GM12892 (cell line): ENCODE measurements around the gene APOL2.

Source experiments
- POLR2A ChIP-seq: IDR thresholded peaks from 2 replicates; pipeline ENCODE4 v1.6.1; 2011; ENCODE audit warnings: low read depth, low read length, control low read depth
- POLR2AphosphoS5 ChIP-seq: IDR thresholded peaks from 2 replicates; pipeline ENCODE4 v1.6.1; 2011; ENCODE audit warnings: low read depth, low read length, control low read depth
- TAF1 ChIP-seq: IDR thresholded peaks from 2 replicates; pipeline ENCODE4 v1.6.1; 2011; ENCODE audit warnings: low read depth, mild to moderate bottlenecking, control low read depth, low read length, borderline replicate concordance

DNA sequence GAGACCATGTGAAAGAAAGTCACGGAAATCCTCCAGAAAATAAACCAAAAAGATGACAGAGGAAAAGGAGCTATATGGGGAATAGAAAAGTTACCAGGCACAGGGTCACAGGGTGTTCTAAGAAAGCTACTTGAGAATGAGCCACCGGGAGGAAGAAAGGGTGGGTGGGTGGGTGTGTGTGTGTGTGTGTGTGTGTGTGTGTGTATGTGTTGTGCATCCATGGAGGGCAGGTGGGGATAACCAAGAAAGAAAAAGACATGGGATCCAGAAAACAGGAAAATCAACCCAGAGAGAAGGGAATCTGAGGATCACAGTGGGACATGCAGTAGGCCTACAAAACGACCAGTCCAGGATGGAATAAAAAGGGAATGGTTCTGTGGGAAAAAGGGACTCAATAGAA is 3.7 kb downstream of the APOL2 start:
- TF ChIP-seq POLR2A (no peak), POLR2AphosphoS5 (no peak), TAF1 (no peak)
